ENCODE data around the gene TRIM77.
"Not testable (repeated sequence)": the region's sequence is repeated elsewhere in the genome, so short reads cannot be mapped to it uniquely, and the experiment has no call there.

TRIM77 gene, protein sequence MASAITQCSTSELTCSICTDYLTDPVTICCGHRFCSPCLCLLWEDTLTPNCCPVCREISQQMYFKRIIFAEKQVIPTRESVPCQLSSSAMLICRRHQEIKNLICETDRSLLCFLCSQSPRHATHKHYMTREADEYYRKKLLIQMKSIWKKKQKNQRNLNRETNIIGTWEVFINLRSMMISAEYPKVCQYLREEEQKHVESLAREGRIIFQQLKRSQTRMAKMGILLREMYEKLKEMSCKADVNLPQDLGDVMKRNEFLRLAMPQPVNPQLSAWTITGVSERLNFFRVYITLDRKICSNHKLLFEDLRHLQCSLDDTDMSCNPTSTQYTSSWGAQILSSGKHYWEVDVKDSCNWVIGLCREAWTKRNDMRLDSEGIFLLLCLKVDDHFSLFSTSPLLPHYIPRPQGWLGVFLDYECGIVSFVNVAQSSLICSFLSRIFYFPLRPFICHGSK

DNA sequence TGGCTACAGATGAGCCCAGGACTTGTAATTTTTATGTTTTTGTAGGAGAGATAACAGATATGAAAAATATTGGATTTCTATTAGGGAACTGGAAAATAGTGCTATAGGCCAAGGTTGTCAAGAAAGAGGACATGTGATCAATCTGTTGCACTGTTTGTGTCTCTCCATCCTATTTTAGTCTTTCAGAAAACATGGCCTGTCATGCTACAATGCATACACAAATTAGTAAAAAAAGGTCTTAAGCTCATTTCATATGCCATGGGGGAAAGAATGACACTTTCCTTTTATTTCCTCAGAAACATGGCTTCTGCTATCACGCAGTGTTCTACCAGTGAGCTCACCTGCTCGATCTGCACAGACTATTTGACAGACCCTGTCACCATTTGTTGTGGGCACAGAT lies at the start of gene TRIM77:
TRIM77 (plus strand) TSS at position 301 of the 400 bp plus-strand sequence; CDS start at position 301, 0 bp downstream.
- not testable (repeated sequence) for DNase-seq (ENCODE audit: extremely low read depth, low read depth)

DNA sequence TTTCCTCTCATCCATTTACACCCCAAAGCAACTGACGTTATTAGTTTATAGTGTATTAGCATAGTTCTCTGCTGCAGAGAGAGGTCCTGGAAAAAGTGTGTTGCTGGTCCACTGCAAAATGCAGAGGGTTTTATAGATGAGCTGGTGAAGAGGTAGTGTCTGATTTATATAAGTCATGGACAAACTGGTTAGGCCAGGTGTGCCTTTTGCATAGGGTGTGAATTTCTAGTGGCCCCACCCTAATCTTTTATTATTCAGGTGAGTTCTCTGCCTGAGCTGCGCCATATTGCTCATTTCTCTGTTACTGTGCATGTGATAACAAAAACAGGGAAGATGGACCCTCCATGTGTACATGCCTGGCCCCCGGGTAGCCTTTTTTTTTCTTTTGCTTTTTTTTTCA lies 43.1 kb upstream of the TRIM77 start:
- TF ChIP-seq, protein P1, sequence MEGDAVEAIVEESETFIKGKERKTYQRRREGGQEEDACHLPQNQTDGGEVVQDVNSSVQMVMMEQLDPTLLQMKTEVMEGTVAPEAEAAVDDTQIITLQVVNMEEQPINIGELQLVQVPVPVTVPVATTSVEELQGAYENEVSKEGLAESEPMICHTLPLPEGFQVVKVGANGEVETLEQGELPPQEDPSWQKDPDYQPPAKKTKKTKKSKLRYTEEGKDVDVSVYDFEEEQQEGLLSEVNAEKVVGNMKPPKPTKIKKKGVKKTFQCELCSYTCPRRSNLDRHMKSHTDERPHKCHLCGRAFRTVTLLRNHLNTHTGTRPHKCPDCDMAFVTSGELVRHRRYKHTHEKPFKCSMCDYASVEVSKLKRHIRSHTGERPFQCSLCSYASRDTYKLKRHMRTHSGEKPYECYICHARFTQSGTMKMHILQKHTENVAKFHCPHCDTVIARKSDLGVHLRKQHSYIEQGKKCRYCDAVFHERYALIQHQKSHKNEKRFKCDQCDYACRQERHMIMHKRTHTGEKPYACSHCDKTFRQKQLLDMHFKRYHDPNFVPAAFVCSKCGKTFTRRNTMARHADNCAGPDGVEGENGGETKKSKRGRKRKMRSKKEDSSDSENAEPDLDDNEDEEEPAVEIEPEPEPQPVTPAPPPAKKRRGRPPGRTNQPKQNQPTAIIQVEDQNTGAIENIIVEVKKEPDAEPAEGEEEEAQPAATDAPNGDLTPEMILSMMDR (IDR thresholded peaks at IDR 0.05; ENCODE audit: low read depth, low read length): no peak
- no peak for DNase-seq (ENCODE audit: extremely low read depth, low read depth)

DNA sequence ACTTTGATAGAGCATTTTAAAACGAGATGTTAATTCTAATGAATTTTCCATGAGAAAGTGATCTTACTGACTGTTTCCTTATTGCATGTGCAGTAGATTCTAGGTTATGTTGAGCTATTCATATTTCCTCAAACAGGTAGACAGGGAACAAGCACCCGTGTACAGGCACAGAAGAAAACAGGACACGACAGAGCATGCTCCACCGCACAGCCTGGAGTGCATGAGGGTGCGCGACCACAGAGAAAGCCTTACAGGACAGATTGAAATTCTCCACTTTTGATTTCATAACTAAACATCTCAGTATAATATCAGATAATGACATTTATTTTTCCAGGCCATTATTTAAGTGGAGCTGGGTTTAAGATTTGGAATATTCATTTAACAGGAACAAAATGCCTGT lies 41.9 kb upstream of the TRIM77 start:
- DNase-seq (ENCODE audit: extremely low read depth, low read depth): not testable (repeated sequence)

DNA sequence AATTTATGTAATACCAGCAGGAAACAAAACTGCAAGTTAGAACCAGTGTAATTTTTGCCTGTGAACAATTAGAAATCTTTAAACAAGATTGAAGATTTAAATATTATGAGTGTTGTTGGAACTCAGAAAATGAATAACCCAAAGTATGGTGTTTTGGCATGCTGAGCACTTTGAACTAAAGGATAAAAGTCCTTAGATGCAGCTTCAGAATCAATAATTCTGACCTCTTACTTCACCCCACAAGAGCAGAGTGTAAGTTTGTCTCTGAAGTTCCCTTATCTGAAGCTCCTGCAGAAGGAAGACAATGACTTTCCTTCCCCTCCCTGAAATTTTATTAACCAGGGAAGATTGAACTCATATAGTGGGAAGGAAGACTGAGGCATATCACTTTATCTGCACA lies 40.5 kb upstream of the TRIM77 start:
- not testable (repeated sequence) for DNase-seq (ENCODE audit: extremely low read depth, low read depth)

DNA sequence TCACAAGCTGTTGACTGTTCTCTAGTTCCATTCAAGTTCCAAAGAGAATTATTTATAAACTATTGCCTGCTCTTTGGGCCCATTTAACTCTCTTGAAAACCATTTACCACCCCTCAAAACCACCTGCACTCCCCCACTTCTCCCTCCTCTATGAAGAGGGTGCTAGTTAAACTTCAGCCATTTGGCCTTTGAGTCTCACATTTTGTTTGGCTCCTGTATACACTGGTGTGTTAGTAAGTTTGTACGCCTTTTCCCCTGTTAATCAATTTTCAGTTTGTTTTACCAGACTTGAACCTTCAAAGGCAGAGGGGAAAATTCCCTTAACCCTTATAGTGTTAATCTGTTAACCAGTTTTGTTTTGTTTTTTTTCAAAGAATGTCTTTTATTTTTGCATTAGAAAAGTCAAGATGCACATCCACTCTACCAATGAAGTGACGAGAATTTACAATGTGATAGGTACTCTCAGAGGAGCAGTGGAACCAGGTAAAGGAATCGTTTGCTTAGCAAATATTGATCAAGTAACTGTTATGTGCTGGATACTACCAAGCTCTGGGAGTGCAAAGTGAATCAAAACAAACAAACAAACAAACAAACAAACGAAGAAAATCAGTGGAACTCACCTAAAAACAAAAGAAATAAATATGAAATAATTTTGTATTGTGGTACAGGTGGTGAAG lies 40.0 kb upstream of the TRIM77 start:
- not testable (repeated sequence) for DNase-seq (ENCODE audit: extremely low read depth, low read depth)

DNA sequence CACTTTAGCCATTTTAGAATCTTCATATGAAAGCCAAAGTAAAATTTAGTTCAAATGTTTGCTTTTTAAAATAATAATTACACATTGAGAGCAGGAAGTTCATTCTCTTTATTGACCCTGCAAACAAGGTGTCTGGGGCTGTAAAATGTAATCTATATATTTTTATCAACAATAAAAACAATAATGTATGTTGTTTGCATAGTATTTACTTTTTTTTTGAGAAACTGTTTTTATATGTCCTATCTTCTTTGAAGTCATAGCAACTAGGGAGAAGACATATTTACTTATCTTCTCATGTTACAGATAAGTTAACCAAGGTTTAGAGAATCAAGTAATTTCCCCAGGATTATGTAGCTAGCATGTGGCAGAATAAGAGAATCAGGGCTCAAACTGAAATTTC lies 37.6 kb upstream of the TRIM77 start:
- DNase-seq (ENCODE audit: extremely low read depth, low read depth): not testable (repeated sequence)

DNA sequence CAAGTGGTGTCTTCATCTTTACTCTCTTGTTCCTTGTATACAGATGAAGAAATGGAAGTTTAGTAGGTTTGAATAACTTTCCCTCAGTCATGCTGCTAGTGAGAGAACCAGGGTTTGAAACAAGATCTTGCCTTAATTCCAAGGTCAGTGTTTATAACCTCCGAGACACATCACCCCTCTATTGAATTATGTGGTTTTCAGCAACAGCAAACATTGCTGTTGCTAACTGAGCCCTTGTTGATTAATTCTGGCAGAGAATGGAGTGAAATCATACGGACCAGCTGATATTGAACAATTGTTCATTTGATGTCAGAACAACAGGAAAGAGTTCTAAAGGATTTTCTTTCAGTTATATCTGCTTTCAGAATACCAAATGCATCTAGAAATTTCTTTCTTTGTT lies 36.7 kb upstream of the TRIM77 start:
- DNase-seq (ENCODE audit: extremely low read depth, low read depth): not testable (repeated sequence)

DNA sequence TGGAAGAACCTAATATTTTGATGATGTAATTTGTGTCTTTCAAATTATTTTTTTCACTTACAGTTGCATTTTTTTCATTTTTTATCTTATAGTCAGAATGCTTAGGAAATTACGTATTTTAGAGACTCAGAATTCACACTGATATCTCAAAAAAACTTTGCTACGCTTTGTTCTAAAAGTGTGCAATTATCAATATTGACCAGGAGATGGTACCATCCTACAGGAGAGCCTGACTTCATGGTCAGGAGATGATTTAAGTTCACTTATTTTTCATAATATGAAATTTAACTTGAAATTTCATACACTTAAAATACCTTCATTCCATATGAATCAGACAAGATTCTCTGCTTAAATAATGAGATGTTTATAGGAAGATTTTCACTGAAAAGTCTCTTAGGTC lies 34.7 kb upstream of the TRIM77 start:
- not testable (repeated sequence) for DNase-seq (ENCODE audit: extremely low read depth, low read depth)

DNA sequence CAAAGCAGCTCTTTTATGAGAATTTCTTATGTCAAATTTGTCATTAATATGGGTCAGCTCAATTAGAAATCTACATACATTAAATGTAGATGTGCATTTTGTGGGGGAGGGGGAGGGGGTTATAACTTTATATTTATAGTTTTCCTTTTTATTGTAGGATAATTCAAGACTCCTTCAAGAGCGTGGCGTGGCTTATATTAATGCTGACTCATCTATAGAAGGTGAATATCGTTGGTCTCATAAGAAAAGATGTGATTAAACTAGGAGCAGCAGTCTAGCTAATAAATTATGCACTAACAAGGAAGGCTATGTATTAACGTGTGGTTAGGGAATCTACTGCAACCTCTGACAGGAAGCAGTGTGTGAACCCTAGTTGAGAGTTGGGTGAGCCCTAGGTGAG lies 34.2 kb upstream of the TRIM77 start:
- not testable (repeated sequence) for DNase-seq (ENCODE audit: extremely low read depth, low read depth)

DNA sequence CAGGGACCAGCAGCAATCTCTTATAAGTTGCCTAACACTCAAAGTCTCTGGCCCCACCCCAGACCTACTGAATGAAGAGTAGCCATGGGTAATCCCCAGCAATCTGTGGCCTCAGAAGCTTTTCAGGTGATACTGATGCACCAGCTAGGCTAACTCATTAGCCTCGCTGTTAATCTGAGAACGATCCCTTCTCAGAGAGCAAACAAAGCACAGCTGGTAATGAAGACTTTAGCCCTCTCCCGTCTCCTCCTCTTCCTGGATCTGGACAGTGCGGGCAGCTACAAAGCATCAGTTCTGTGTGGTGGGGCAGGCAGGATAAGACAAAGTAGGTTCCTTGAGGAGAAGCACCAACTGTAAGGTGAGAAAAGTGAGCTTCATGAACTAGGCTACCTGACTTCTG lies 3.0 kb upstream of the TRIM77 start:
- DNase-seq (ENCODE audit: extremely low read depth, low read depth): not testable (repeated sequence)

DNA sequence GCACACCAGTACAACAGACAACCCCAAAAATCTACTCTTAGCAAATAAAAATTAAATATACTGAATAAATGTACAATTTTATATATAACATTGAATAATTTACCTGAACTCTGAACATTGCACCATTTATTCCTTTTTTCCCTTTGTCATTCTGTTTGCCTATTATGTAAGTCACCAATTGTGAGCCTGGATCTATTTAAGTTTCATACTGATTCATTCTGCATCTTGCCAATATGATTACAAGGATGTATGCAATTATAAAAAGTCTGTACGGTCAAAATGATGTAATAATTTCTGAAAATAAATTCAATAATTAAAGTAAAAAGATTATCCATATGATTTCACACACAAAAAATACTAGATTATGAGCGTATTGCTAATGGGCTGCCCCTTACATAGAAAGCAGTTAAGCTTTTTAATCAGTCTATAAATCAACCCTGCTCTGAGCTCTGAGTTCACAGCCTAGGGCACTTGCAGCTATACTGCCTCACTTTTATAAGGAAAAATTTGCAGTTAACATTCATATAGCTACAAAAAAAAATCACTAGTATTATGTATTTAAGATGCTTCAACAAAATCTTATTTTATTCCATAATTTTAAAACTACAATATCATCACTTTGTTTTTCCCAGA lies 14.9 kb downstream of the TRIM77 start:
- DNase-seq (ENCODE audit: extremely low read depth, low read depth): not testable (repeated sequence)

DNA sequence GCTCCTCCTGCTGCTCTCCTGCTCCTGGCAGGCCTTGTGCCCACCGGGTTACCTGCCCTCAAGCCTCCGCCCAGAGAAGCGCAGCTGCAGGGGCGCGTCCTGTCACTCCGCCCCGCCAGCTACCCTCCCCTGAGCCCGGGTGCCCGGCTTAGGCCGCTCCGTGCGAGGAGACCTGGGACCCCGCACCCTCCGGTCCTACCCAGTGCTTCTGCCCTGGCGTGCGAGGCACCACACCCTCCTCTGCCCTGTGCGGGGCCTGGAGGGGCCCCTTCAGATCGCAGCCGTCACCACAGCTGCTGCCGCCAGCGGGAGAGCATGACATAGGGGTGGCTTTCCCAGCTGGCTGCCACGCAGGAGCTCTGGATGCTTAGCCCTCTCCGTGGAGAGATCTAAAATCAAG lies 20.1 kb downstream of the TRIM77 start:
- not testable (repeated sequence) for DNase-seq (ENCODE audit: extremely low read depth, low read depth)

DNA sequence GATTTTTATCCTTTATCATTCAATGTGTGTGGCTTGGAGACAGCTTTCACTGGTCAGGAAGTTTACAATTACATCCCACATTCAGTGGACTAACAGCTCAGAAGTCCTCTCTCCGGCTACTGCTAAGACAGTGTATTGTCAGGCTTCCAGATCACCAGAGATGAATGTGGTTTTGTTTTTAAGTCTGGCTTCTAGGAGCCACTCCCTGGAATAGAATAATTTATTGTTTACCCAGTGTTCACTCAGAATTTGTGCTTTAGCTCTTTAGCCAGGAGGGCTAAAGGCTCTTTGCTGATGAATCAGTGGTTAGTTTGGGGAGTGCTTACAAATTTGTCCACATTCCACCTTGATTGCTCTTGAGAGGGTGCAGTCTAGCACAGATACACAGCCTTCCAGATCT lies 26.5 kb downstream of the TRIM77 start:
- DNase-seq (ENCODE audit: extremely low read depth, low read depth): no peak
- TF ChIP-seq, protein P1 (IDR thresholded peaks at IDR 0.05; ENCODE audit: low read depth, low read length): no peak
